Body of pancreas (tissue), 4 donors: ENCODE data around the gene CNTNAP2.

Source experiments
- POLR2A ChIP-seq, 3 donors: fragments of 450-650 bp; IDR thresholded peaks; one replicate each; pipeline ENCODE4 v1.6.1; 2016; ENCODE audit warnings: antibody characterized with exemption in 3 of 3, mild to moderate bottlenecking in 2 of 3
- TF ChIP-seq, protein P1 (sequence below), 7 experiments: fragments of 450-650 bp in 4 of 7; fragments of 200-600 bp in 3 of 7; sonication (generic) in 3 of 7; IDR thresholded peaks; one replicate each; pipeline ENCODE4 v1.5.1; 2016 to 2019; ENCODE audit warnings: antibody characterized with exemption in 7 of 7

DNA sequence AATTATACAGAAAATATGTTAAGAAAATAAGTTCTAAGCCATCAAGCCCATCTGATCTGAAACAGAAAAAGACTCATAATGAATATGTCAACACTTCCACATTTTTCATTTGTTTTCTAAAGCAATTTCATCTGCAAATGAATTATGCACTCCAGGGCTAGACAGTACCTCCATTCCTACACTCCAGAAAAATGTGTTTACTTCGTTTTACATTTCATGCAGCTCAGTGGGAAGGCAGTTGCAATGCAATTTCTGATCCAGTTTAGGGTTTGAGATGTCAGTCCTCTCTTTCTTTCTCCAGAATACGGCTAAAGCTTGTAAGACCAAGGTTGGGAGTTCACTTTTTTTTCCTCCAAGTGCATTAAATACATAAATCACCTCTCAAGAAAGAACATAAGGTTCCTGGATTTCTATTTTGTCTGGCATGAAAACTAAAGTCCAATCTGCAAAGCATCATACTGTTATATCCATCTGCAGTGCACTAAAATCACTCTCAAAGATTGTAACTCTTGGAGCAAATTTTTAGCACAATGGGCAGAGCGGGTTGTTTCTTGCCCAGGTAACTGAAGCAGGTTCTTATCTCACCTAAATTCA is 2125.2 kb downstream of the CNTNAP2 start:
- TF ChIP-seq, protein P1, sequence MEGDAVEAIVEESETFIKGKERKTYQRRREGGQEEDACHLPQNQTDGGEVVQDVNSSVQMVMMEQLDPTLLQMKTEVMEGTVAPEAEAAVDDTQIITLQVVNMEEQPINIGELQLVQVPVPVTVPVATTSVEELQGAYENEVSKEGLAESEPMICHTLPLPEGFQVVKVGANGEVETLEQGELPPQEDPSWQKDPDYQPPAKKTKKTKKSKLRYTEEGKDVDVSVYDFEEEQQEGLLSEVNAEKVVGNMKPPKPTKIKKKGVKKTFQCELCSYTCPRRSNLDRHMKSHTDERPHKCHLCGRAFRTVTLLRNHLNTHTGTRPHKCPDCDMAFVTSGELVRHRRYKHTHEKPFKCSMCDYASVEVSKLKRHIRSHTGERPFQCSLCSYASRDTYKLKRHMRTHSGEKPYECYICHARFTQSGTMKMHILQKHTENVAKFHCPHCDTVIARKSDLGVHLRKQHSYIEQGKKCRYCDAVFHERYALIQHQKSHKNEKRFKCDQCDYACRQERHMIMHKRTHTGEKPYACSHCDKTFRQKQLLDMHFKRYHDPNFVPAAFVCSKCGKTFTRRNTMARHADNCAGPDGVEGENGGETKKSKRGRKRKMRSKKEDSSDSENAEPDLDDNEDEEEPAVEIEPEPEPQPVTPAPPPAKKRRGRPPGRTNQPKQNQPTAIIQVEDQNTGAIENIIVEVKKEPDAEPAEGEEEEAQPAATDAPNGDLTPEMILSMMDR (IDR thresholded peaks at IDR 0.05), result no peak
- no peak for TF ChIP-seq POLR2A (IDR thresholded peaks at IDR 0.05)
